HG02840 (cell line): Measurements from ENCODE around the gene IRX5.

ENCODE experiments used
- ATAC-seq: cut with Tn5 transposase; IDR thresholded peaks from one replicate; pipeline ENCODE4 v1.9.1; 2021; ENCODE audit warnings: mild to moderate bottlenecking, moderate library complexity, moderate number of reproducible peaks; ENCODE audit not compliant: unreplicated experiment, low FRiP score

The IRX5 gene

DNA sequence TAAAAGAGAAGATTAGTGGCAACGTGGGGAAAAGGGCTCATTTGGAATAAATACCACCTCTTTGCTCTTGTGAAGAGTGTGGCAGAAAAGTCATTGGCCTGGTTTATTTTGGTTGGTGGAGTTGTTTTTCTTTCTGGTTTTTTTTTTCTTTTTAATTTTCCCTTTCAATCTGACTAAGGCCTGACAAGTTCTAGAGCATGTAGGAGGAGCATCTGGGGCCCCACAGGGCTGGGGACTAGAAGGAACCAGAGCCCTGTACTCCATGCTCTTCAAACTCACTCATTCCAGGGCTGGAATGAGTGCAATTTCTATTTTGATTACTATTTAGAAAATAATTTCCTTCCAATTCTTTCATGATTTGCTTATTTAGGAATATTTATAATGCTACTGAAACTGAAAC lies 13.3 kb downstream of the IRX5 start:
- ATAC-seq = no peak

DNA sequence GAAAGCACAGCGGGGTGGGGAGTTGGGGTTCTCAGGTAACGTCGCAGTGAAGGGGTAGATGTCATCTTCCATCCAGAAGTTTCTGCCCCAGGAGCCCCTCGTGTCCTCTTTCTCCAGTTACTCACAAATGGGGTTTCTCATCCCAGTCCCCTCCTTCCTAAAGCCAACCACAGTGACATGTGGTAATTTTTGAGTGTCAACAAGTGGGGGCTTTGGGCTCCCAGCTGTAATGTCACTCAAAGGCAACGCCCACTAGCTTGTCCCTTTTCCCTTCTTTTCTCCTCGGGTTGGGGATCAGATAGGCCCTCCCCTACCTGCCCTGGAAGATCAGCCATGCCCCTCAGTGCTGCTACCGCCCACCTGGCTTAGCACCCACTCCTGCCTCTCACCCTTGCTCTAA lies 14.4 kb downstream of the IRX5 start:
- no peak for ATAC-seq

DNA sequence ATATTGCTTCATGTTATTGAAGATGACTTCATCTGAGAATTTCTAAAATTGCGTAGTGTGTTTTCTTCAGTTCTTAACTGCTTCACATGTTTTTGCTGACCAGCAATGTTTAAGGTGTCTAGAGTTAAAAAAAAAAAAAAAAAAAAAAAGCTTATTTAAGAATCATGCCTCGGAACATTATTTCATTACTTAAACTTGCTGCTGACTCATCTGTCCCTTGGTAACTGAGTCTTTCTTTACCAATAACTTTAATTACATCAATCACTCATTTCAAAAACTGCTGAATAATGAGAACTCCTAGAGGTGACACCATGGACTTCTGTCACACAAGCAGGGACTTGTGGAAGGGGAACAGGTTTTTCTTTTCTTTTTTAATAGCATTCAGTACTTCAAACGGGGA lies 16.2 kb downstream of the IRX5 start:
- no peak for ATAC-seq

DNA sequence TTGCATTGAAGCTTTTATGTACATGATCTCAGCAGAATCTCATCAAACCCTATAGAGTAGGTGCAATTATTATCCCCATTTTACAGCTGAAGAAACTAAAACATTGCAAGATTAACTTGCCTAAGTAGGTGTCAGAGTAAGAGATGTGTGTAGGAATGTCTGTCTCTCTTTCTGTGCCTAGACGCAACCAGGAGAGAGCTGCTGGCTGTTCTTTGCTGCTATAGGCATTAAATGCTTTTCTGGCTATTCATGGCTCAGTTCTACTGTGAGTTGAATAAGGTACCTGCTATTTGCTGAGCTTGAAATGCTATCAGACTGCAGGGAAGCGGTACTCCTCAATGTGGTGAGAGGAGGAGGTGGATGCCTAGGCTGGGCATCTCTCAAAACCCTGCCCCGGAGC lies 17.0 kb downstream of the IRX5 start:
- no peak for ATAC-seq

DNA sequence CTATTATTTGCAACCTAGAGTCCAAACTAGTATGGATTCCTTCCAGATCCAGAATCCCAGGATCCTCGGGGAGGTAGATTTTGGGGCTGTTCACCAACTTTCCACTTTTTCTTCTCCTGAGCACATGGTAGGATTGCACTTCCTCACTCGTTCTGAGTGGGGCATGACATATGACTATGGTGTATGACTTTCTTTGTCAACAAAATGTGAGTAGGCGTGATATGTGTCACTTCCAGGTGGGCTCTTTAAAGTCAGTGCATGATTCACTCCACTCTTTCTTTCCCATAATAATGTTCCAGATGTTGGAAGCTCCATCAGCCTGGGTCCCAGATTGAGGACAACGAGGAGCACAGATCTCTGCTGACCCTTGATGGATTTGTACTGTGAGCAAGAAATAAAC lies 21.5 kb downstream of the IRX5 start:
- no peak for ATAC-seq

DNA sequence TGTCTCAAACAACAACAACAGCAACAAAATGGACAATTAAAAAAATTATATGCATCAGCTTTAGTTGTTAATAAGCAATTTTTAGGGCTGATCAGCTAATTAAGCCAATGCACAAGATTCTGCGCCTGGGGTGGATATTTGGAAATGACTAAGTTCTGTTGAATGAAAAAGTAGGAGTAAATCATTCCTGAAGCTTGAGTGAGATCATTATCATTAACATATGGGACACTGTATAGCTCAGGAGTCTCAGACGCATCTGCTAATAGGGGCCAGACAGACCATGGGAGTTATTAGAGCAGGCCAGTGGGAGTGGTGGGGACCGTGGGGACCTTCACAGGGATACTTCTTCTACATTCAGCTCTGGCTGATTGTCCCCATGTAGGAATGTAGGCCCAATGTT lies 22.8 kb downstream of the IRX5 start:
- ATAC-seq = no peak

DNA sequence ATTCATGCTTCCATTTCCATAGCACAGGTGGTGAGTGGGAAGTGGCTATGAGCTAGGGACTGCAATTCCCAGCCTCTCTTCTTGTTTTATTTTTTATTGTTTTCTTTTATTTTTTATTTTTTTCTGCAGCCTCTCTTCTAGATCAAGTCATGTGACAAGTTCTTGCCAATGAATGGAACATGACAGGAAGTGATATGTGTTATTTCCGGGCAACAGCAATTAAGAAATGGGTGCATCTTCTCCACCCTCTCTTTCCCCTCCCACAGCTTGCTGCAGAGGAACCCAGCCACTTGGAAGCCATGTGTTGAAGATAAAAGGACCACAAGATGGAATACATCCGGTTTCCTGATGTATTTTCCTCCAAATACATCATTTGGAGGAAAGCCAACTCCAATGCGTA lies 23.6 kb downstream of the IRX5 start:
- no peak for ATAC-seq

DNA sequence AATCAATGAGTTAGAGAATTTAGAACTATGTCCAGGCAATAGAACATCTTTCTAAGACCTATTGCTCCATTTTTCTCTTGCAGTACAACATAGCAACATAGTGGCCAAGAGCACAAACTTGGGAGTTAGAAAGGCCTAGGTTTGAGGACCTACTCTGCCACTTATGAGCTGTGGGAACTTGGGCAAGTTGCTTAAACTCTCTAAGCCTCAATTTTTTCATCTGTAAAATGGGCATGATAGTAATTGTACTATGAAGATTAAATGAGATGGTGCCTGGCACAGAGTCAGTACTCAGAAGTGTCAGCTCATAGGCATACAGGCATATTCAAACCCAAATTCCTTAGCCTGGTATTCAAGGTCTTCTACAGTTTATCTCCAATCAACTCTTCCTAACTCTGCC lies 25.1 kb downstream of the IRX5 start:
- ATAC-seq = no peak

DNA sequence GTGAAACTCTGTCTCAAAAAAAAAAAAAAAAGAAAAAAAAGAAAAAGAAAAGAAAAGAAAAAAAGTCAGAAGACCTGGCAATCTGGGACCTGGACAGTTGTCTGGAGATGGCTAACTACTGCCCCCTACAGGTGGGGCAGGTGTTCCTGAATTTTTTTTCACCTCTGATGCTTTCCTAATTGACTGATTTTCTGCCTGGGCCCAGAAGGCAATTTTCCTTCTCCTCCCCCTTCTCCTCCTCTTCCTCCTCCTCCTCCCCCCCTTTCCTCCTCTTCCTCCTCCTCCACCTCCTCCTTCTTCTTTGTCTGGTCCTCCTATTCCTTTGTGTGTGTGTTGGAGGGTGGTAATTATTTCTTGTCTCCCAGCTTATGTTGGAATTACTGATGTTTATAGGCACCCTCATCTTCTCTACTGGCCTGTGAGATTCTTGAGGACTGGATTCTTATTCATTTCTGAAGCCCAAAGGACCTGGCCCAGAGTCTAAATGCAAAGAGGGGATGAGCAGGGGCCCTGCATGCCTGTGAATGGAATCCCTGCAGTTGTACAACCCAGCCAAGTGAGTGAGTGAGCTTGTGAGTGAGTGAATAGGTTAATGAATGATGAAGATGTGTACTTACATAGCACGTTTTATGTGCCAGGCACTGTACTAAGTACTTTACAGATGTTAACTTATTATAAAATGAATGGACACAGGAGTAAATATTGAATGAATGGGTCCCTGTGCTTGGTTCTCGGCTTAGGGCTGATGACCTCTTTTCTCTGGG lies 26.9 kb downstream of the IRX5 start:
- ATAC-seq = no peak

DNA sequence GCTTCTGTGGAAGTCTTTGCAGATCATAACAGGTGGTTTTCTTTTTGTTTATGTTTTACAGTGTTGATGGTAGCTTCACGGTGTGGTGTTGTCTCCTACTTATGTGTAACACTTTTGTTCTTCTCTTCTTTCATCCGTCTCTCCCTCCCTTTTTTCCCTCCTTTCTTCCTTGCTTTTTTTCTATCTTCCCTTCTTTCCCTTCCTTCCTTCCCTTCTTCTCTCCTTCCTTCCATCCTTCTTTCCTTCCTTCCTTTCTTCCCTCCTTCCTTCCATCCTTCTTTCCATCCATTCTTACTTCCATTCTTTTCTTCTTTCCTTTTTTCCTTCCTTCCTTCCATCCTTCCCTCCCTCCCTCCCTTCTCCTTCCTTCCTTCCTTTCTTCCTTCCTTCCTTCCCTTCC lies 31.4 kb downstream of the IRX5 start:
- ATAC-seq = no peak

DNA sequence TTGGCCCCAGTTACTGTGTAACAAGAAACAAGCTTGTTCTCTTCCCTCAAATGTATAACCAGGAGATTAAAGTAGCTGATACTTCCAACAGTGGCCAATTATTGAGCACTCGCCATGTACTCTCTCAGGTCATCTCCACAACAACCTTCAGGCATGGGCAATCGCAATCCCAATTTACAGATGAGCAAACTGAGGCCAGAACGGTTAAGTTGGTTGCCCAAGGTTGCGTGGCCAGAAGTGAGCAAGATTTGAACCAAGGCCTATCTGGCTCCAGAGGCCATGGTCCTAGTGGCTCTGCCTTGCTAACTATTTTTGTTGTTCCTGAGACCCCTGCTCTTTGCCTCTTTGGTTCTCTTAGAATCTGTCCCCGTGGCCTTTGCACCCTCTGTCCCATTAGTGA lies 33.6 kb downstream of the IRX5 start:
- ATAC-seq = no peak

DNA sequence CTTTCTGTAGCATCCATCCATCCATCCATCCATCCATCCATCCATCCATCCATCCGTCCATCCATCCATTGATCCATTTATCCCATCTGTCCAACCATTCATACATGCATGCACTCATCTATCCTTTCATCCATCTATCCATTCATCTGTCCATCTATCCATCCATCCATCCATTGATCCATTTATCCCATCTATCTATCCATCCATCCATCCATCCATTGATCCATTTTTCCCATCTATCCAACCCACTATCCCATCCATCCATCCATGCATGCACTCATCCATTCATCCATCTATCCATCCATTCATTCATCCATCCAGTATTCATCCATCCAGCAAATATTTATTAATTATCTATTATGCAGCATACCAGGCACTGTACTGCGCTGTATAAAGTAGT lies 34.8 kb downstream of the IRX5 start:
- ATAC-seq = no peak

DNA sequence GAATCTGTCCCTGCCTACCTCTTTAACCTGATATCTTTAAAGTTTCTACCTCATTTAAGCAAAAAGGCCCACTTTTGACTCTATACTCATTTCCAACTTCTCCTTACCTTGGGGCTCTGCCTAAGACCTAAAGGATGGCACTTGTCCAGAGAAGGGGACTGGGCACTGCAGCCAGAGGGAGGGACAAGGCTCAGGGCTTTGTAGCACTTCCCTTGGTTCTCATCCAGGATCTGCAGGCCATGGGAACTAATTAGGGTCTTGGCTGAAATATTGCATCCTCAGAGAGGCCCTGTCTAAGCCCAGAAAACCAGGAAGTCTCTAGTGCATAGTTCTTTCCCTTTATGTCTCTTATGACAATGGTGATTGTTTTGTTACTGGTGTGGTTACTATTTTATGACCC lies 37.3 kb downstream of the IRX5 start:
- ATAC-seq = no peak

DNA sequence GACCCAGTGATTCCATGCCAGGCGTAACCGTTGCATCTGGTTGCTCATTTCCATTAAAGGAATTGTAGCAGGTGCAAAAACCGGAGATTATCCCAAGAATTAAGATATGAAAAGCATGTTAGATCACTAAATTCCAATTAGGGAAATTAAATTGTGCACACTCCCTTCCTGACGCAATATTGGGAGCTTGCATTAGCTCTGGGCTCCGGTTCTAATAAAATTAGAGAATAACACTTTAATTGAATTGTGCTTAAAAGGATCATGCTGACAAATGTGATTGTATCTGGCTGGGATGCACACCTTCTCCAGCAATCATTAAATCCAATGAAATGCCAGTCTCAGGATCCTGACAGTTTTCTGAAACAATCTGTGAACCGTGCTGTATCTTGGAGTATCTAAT lies 38.1 kb downstream of the IRX5 start:
- no peak for ATAC-seq

DNA sequence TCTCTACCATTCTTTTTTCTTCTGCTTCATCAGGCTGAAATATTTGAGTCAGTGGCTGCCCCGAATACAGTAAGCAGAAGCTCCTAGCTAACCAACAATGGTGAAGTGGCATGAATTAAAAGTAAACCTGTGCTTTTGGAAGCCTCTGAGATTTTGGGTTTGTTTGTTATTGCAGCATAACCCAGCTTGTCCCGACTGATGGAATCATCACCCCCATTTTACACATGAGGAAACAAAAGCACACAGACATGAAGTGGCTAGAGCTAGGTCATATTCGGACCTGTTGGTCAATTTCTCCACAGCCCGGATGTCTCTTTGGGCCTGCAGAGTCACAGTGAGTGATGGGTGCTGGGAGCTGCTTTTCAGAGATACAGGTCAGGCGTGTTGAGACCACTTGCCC lies 39.4 kb downstream of the IRX5 start:
- no peak for ATAC-seq

DNA sequence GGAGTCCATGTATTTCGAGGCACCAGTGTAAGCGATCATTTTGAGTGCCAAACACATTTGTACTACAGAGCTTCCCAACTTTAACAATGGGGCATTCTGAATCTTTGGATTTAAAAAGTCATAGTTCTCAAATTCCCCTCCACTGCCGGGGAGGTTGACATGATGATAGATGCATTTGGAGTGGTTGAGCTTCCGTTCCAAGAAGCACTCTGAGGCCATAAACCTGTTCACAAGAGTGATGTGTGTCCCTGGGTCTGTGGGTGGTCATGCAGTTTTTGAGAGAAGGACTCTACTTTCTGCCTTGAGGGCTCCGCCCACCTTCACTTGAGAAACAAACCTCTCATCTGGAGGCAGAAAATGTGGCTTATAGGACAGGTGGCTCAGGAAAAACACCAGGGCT lies 43.7 kb downstream of the IRX5 start:
- no peak for ATAC-seq

DNA sequence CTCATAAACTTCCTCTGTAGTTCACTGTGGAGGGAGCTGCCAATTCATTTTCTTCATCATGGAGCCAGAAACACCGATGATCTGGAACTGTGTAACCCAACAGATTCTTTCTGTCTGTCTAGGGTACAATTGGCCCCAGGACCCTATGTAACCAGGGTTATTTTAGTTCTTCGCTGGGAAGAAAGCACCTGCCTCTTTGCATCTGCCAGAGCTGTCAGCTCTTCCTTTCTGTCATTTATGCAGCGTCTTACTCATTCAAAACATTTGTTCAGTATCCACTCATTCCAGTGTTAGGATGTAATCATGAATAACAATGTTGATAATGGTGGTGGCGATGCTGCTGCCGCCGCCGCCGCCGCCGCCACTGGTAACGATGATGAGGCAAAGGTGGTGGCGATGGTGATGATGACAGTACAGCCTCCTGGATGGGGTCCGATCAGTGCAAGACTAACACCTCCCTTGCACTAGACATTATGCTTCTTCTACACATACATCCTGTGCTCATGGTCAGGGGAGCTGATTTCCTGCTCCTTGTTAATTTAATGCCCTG lies 46.1 kb downstream of the IRX5 start:
- no peak for ATAC-seq

DNA sequence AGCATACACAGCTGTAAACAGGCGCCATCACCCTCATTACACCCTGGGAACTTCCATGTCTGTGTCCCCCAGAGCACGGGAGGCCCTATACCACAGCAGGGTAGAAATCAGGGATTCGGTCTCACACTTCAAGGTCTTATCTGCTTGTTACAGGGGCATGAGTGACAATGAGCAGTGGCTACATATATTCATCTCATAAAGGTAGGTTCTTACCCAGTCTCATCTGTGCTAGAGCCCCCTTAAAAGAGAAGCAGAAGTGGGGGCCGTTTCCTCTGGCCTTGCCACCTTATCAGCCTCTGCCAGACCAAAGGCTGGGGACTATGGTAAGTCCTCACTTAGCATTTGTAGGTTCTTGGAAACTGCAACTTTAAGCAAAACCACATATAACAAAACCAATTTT lies 46.5 kb downstream of the IRX5 start:
- ATAC-seq = no peak

DNA sequence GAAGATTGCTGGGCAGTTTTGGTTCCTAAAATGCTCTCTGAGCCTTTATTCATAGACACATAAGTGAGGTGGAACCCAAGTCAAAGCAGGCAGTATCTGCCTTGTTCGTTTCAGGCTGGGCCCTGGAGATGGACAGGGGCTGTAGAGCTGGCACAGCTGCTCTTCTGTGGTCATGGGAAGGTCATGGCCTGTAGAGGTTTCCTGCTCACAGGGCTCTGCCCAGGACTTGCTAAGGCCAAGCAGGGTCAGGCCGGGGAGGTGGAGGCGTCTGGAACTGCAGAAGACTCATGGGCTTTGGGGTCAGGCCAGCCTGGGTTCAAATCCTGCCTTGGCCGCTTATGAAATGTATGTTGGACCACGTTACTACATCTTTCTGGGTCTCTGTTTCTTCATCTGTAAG lies 50.2 kb downstream of the IRX5 start:
- no peak for ATAC-seq
